IPS-18c (cell line): ENCODE data around the gene ARID5A.
A peak's percentile ranks its signal among the peaks of the same experiment; 100 is the strongest.

ENCODE experiments used
- H3K4me3 ChIP-seq: 2 replicates; pipeline ENCODE4 v1.7.0; 2013; ENCODE audit warnings: low read depth, mild to moderate bottlenecking, low read length, moderate library complexity; ENCODE audit not compliant: insufficient read depth
- H3K9me3 ChIP-seq: one replicate; pipeline ENCODE4 v1.6.1; 2013; ENCODE audit warnings: mild to moderate bottlenecking, low read length, moderate library complexity; ENCODE audit not compliant: control insufficient read depth, insufficient read depth

The ARID5A gene

DNA sequence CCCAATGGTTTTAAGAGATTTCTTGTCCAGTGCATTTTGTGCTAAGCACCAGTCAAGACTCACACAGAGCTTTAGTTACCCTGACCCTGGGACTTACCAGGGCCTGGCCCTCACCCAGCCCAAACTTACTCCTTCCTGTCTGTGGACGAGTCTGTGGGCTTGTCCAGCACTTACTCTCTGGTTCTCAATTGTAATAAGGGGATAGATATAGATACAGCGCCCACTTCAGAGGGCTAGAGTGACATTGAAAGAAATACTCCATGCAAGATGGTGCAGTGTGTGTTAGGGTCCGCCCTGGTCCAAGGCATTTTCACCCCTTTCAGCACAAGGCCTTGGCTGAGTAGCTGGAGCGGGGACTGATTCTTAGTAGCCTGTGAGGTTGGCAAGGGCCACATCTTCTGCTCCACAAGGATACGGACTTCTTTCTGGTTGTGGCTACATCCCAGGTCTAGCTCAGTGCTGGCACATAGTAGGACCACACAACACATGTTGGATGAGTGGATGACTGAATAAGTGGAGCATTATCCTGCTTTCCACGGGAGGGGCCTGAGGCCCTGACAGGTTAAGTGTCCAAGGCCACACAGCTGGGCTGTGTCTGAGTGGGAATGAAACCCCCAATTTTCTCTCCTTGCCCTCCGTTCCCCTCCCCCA is 3.8 kb upstream of the ARID5A start:
- Histone ChIP-seq H3K4me3 (no peak overlapping the region), H3K9me3 (no peaks in the 10 kb centered on the region)

DNA sequence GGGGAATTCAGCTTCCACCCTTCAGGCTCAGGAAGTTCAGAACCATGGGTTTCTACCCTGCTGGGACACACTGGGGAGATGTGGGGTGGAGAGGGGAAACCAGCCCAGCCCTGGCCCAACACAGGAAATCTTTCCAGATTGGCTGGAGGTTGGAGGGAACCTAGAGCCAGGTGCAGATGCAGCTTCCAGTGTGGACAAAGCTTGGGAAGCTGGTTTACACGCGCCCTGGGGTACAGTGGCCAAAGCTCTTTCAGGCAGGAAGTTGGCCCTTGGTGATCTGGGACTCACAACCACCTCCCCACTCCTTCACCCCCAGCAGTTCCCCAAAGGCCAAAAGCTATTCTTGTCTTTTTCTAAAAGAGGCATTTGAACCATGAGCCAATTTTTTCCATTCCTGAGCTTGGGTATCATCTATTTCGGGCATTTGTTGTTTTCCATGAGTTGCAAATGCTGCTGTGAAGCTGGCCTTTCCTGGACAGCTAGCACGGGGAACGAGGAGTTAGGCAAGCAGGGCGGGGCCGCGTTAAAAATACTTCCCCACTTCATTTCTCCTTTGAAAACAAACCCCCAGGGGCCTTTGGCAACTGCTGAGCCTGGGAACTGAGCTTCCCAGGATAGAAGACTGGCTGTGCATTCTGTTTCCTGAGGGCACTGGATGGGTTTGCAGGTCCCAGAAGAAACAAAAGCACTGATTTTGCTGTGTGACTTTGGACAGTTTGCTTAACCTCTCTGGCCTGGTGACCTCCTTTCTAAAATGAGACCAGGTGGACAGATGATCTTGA is 3.1 kb upstream of the ARID5A start:
- no peak overlapping the region for H3K4me3 ChIP-seq
- H3K9me3 ChIP-seq = no peaks in the 10 kb centered on the region

GRCh38 chr2:96534141-96534540 is 2.4 kb upstream of the ARID5A start:
- no peak overlapping the region for H3K4me3 ChIP-seq
- H3K9me3 ChIP-seq = no peaks in the 10 kb centered on the region

DNA sequence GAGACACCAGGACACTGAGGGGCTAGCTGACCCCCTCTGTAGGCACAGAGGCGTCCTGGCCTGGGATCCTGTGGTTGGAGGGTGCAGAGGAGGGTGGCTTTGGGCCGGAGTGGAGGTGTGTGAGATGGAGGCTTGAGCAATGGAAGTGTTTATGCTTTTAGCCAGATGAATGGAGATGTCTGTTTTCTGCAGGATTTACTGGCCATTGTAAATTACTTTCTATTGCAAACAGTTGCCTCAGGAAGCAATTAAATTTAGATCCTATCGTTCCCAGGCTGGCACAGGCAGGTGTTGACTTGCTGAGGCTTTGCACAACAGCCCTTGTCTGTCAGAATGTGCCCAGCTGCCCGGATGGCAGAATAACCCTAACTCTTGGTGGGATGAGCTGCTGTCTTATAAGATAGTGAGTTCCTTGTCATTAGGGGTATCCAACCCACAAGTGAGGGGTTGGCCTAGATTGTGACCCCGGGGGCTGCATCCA is 1.8 kb upstream of the ARID5A start:
- Histone ChIP-seq H3K9me3 (no peaks in the 10 kb centered on the region), H3K4me3 (no peak overlapping the region)

DNA sequence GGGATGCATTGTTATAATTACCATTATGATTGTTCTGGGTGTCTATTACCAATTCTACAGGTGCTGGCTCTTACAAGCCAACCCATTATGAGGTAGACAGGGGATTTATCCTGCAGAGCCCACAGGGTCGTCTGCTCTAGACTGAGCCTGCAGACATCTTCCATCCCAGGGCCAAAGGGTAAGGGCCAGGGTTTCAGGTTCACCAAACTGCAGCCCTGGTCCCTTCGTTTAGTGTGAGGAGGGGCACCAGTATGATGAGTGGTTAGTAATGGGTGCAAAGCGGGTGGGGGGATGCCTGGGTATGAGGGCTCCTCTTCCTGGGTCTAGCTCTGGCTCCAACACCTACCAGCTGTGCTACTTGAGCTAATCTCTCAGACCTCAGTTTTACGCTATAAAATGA is 1.2 kb upstream of the ARID5A start:
- no peaks in the 10 kb centered on the region for H3K9me3 ChIP-seq
- no peak overlapping the region for H3K4me3 ChIP-seq

DNA sequence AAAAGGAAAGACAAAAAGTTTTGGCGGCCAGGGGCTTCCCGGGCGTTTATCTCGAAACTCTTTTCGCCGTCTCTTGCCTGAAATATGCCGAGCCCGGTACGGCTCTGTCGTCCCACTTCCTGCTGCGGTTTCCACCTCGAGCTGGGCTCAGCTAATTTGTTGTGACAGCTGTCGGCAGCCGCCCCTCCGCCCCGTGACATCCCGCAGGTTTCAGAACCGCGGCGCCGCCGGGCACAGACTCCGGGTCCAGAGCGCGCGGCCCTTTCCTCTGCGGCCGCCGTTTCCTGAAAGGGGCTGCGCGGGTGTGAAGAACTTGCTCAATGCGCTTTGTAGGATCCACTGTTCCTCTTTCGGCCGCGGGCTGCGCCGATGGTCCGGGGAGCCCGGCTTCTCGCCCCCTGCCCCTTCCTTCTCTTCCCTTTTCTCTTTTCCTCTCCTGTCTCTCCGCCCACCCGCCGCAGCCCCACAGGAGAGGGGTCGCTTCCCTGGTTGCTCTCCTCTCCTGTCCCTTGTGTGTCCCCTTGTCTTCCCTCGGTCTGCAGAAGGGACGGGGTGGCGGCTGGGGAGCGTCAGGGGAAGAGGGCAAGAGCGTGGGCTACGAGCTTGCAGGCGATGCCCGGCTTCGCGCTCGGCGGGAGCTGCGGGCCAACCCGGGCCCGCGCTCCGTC is 648 bp downstream of the ARID5A start:
- peak overlapping the region; percentile 71 for H3K4me3 ChIP-seq
- no peaks in the 10 kb centered on the region for H3K9me3 ChIP-seq

- peak overlapping the region; percentile 71 for H3K4me3 ChIP-seq
- no peaks in the 10 kb centered on the region for H3K9me3 ChIP-seq
Measured at GRCh38 chr2:96537734-96538486, 1.4 kb downstream of the ARID5A start.

- Histone ChIP-seq H3K4me3 (peak overlapping the region; percentile 71), H3K9me3 (no peaks in the 10 kb centered on the region)
Measured at GRCh38 chr2:96538487-96539214, 2.1 kb downstream of the ARID5A start.

DNA sequence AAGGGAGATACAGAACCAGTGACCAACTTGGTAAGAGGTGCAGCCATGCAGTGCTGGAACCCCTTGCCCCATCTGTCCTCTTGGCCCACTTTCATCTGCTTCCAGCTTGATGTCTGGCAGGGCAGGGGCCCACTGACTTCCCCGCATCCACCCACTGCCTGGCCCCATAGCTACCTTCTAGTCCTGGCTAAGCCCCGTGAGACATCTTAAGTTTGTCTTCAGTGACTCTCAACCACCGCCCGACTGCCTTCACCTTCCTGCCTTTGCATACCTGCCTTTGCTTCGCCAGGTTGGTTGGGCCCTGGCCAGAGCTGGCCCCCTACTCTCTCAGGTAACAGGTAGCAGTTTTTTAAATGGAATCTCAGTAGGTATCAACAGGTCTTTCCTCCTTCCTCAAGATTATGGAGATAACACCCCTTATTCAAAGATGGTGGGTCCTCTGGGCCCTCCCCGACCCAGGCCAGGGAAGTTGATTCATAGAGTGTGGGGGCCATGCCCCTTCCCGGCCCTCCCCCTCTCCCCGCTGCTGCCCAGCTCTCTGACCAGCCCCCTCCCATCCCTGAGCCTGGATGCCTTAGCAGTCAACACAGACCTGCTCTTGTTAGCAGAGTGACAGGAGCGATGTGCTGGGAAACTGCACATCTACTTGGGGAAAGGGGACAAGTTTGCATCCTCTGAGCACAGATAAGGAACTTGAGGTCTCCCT is 2.8 kb downstream of the ARID5A start:
- Histone ChIP-seq H3K4me3 (0 out of 2 replicates have a peak overlapping the region, but pooled peaks have one; percentile 71), H3K9me3 (no peaks in the 10 kb centered on the region)

DNA sequence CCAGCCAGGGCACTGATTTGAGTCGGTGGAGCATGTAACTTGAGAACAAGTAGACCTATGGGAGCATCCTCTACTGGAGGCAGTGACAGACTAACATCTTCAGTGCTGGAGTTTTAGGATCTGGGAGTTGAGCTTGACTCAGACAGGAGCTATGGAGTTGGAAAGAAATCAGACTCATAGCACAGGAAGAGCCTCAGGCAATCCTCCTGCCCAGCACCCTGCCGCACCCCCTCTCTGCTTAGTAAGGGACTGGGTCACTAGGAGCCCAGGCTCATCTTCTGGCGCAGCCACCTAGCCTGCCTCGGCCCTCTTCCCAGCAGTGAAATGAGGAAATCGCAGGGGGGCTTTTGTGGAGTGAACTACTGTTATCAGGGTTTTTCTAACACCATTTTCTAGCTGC is 3.6 kb downstream of the ARID5A start:
- Histone ChIP-seq H3K9me3 (no peaks in the 10 kb centered on the region), H3K4me3 (no peak overlapping the region)

- Histone ChIP-seq H3K4me3 (no peak overlapping the region), H3K9me3 (no peaks in the 10 kb centered on the region)
Measured at GRCh38 chr2:96541398-96542152, 5.0 kb downstream of the ARID5A start.

- H3K4me3 ChIP-seq = no peak overlapping the region
- no peaks in the 10 kb centered on the region for H3K9me3 ChIP-seq
Measured at GRCh38 chr2:96542357-96542977, 5.9 kb downstream of the ARID5A start.

DNA sequence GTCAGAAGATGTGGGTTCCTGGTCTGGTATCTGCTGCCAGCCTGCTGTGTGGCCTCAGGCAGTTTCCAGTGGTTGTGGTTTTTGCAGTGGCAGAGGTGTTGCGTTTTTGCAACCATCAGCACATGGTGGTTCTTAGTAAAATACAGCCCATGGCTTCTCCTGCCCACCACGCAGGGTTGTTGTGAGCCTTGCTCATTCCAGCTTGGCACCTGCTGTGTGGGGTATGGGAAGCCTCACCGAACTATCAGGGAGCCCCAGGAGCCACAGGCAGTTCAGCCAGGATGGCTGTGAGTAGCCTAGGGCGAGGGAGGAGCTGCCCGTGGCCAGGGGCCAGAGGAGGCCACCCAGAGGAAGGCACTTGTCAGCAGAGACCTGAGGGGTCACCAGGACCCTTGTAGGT is 9.8 kb downstream of the ARID5A start:
- Histone ChIP-seq H3K9me3 (no peaks in the 10 kb centered on the region), H3K4me3 (no peak overlapping the region)

DNA sequence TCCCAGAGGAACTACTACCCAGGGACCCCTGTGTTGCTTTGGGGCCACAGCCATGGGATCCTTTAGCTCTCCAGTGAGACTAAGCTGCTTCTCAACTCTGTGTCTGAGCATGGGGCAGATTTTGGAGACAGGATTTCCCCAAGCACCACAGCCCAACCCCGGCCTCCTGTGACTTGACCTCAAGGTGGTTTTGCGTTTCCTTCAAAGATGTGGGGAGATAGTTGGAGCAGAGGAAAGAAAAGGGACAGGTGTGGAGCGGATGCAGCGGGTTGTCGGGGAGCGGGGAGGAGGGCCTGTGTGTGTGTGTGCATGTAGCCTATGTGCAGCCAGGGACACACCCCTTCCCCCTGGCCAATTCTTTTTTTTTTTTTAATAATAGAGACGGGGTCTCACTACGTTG is 10.2 kb downstream of the ARID5A start:
- no peak overlapping the region for H3K4me3 ChIP-seq
- H3K9me3 ChIP-seq = no peaks in the 10 kb centered on the region

DNA sequence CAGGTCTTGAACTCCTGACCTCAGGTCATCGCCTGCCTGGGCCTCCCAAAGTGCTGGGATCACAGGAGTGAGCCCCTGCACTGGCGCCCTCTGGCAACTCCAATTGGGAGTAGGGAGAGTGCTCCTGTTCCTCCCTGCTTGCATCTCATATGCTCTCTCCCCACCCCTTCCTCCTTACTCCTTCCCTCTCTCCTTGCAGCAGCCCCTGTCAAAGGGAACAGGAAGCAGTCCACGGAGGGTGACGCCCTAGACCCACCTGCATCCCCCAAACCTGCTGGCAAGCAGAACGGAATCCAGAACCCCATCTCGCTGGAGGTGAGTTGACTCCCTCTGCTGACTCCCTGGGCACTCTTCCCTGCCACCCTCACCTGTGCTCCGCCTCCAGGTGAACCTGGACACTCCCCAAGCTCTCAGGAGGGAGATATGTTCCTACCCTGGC is 10.7 kb downstream of the ARID5A start:
- Histone ChIP-seq H3K4me3 (no peak overlapping the region), H3K9me3 (no peaks in the 10 kb centered on the region)
